ENCODE results near the gene FIS1.
"Not testable (repeated sequence)": the region's sequence is repeated elsewhere in the genome, so short reads cannot be mapped to it uniquely, and the experiment has no call there.

FIS1 gene

GRCh38 chr7:101202603-101202918 is 42.3 kb downstream of the FIS1 start:
- no peak for DNase-seq

GRCh38 chr7:101201695-101202602 is 42.9 kb downstream of the FIS1 start:
- peak in 1 of 2 donors; percentile 13 for DNase-seq

DNA sequence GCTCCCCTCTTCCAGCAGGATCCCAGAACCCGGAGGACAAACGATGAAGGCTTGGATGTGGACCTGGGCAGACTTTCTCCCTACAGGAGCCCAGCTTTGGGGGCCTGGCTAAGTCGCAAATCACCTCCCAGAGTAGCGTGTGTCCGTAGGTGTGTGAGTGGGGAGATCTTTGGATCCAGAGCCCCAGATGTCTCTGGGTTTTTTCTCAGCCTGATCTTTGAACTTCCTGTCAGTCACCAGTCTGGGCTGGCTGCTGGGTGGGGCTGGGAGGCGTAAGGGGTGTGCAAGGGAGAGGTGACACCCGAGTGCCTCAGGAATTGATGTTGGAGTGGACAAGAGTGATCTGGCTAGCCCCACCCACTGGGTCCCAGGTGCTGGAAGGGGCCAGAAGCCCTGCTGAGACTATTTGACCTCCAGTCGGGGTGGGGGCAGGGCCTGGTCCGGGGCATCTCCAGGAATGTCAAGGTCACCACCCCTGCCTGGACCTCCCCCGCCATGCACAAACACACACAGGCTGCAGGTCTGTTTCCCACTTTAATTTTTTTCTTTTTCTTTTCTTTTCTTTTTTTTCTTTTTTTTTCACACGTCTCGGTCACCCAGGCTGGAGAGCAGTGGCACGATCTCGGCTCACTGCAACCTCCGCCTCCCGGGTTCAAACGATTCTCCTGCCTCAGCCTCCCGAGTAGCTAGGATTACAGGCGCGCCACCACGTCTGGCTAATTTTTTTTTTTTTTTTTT is 43.9 kb downstream of the FIS1 start, which contains the start of gene MOGAT3:
Gene MOGAT3 (minus strand): TSS at position 175 of the 738 bp plus-strand sequence. CDS start 182 bp downstream, outside the sequence.
- DNase-seq = no peak

DNA sequence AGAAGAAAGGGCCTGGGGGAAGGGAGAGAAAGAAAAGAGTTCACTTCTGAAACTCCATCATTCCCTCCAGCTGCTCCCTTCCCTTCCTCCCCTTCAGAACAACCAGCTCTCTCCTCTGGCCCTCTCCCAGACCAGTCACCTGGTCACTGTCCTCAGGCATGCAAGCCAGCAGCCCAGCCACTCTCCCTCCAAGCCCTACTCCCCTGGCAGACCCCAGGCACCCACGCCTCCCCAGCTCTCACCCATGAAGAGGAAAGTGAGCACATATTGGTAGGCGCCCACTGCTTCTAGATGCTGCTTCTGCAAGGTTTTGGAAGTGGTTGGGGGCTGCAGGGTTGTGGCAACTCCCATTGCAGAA is 44.4 kb downstream of the FIS1 start:
- no peak for DNase-seq

DNA sequence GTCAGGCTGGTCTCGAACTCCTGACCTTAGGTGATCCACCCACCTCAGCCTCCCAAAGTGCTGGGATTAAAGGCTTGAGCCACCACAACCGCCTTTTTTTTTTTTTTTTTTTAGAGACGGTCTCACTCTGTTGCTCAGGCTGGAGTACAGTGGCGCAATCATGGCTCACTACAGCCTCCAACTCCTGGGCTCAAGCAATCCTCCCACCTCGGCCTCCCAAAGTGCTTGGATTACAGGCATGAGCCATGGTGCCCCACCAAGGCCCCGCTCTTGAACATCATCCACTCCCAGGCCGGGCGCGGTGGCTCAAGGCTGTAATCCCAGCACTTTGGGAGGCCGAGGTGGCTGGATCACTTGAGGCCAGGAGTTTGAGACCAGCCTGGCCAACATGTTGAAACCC is 45.4 kb downstream of the FIS1 start:
- DNase-seq = not testable (repeated sequence)

GRCh38 chr7:101198476-101198875 is 46.4 kb downstream of the FIS1 start:
- no peak for DNase-seq

GRCh38 chr7:101197991-101198390 is 46.9 kb downstream of the FIS1 start:
- DNase-seq = no peak

DNA sequence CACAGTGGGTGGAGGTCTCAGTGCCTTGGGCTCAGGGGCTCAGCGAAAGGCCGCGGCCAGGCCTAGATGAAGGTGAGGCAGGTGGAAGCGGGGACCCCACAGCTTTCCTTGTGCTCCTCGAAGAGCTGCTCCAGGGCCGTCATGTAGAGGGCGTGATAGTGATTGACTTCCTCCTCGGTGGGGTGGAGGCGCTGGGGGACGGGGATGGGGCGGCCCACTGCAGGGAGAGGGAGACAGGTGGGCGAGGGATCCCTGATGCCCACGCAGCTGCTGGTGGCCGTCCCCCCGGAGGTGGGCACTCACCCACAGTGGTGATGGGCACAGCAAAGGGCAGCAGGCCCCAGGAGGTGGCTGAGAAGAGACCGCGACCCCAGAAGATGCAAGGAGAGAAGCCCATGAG is 49.0 kb downstream of the FIS1 start:
- no peak for DNase-seq

Data from CD4-positive, alpha-beta T cell treated with Interleukin-1 beta for 1 hour (primary cell).